Heart left ventricle (tissue), 16 donors: Measurements from ENCODE around the gene ITGB5. TPM values are rescaled to one million over a fixed set of nuclear protein-coding genes. Genes with fewer than 3 reads are reported as not detected.
A peak's percentile ranks its signal among the peaks of the same experiment; 100 is the strongest.

ENCODE experiments used
- ATAC-seq, 4 donors: fragments of 200-7000 bp; cut with Tn5 transposase; one replicate each; pipeline ENCODE4 v1.9.1; 2020 to 2022; ENCODE audit warnings: moderate library complexity in 4 of 4, mild to moderate bottlenecking in 3 of 4, moderate number of reproducible peaks in 1 of 4
- DNase-seq, 5 donors: peaks; one replicate each; pipeline ENCODE4 v3.0.0-alpha.2; 2020
- H3K27ac ChIP-seq, 12 donors: fragments of 200-600 bp; sonication (generic) in 4 of 12; one replicate each; pipeline versions ENCODE4 v1.5.0 to v1.8.0; 2016 to 2022; ENCODE audit warnings: mild to moderate bottlenecking in 2 of 12
- H3K27me3 ChIP-seq, 9 donors: fragments of 200-600 bp; sonication (generic) in 2 of 9; one replicate each; pipeline versions ENCODE4 v1.5.1 to v1.8.0; 2016 to 2022; ENCODE audit warnings: mild to moderate bottlenecking in 3 of 9
- H3K36me3 ChIP-seq, 9 donors: fragments of 200-600 bp; sonication (generic) in 2 of 9; one replicate each; pipeline versions ENCODE4 v1.5.0 to v1.8.0; 2018 to 2022; ENCODE audit warnings: mild to moderate bottlenecking in 2 of 9
- H3K4me1 ChIP-seq, 12 donors: fragments of 200-600 bp; sonication (generic) in 4 of 12; one replicate each; pipeline versions ENCODE4 v1.5.0 to v1.8.0; 2016 to 2022; ENCODE audit warnings: mild to moderate bottlenecking in 3 of 12
- H3K4me3 ChIP-seq, 12 donors: fragments of 200-600 bp; sonication (generic) in 4 of 12; one replicate each; pipeline versions ENCODE4 v1.5.0 to v1.8.0; 2017 to 2022; ENCODE audit warnings: mild to moderate bottlenecking in 9 of 12, moderate library complexity in 4 of 12
- H3K9me3 ChIP-seq, 12 donors: fragments of 200-600 bp; sonication (generic) in 4 of 12; one replicate each; pipeline versions ENCODE4 v1.5.0 to v1.8.0; 2016 to 2022; ENCODE audit warnings: mild to moderate bottlenecking in 1 of 12
- CTCF ChIP-seq, 12 donors: fragments of 200-600 bp; sonication (generic) in 4 of 12; IDR thresholded peaks; one replicate each; pipeline versions ENCODE4 v1.5.0 to v1.8.0; 2018 to 2022; ENCODE audit warnings: antibody characterized with exemption in 12 of 12, mild to moderate bottlenecking in 5 of 12
- POLR2A ChIP-seq, 2 donors: fragments of 450-650 bp; IDR thresholded peaks; one replicate each; pipeline ENCODE4 v1.6.1; 2017; ENCODE audit warnings: antibody characterized with exemption in 2 of 2, mild to moderate bottlenecking in 2 of 2, moderate library complexity in 2 of 2
- WGBS, 4 donors: extraction: QIAGEN DNeasy Blood & Tissue Kit in 2 of 4; methylation state at CpG; one replicate each; pipeline versions ENCODE4 v1.1.5 to v1.1.7; 2013 to 2018; 5-methylcytosine and 5-hydroxymethylcytosine counted together
- intact Hi-C, 10 donors: fragments of 100-400 bp; cut with DNase I; formaldehyde crosslinking; loops; one replicate each; pipeline versions ENCODE4 v1.11.1 to v1.14.2; 2022
- polyA plus RNA-seq, 2 donors: library from polyadenylated mRNA; stranded (reverse); fragments of 200-250 nt; gene quantifications; one replicate each; pipeline ENCODE4 v1.2.3, GENCODE V29; 2013
- total RNA-seq, 9 donors: library from RNA; depleted of rRNA in 2 of 9; stranded (reverse); fragments of >200 nt in 2 of 9; fragmentation: NEBNext Ultra II Directional in 3 of 9; extraction: Animal tissue kit (Norgen Biotek cat#: 25700) in 3 of 9; gene quantifications; one replicate each; pipeline versions ENCODE4 v1.1.0 to v1.2.4, GENCODE V29; 2016 to 2023
- donor health status: ischemic (EF 13 %, LVEDD 7.1; RV severe dilation, severe dysfunction).
- donor health status: healthy with polysubstance abuse.
- donor health status: DM: no; HTN: yes; CAD: no.
- donor health status: DM: no; HTN: no; CAD: no.
- donor health status: ischemic (EF 25% LVEDD 6.9; RV normal size, moderate dysfunction).
- donor health status: ischemic (EF 25% LVEDD 5.7; RV mildly dilated, moderate dysfunction).
- donor health status: healthy.
- donor health status: DM: yes; HTN: yes; CAD: no.
- donor health status: ischemic (EF 35%, LVEDD 5.7; RV mildly dilated, moderate dysfunction).
- donor health status: nonischemic (EF 11% LVEDD 7.7; RV severe dilation, severe dysfunction).
- donor health status: DM: yes; HTN: yes; CAD: no.
- donor health status: PGD.
- donor health status: ischemic (EF 29% LVEDD 5.4; RV normal size, mild dysfunction).
- donor health status: nonischemic (EF 23%, LVEDD 6.1; RV moderate dilation, normal function).

Gene ITGB5
- total and polyA plus RNA-seq, 11 donors: 23.1 to 223 (median 118) TPM

- Histone ChIP-seq H3K4me3 (no peak overlapping the region), H3K9me3 (no peaks in the 10 kb centered on the region), H3K4me1 (peaks cover 6 to 64% (median 37%) of the 10 kb centered on the region in 12 donors), H3K27me3 (no peaks in the 10 kb centered on the region), H3K27ac (peak overlapping the region in 11 of 12 donors; percentile 15 to 84 (median 70)), H3K36me3 (peaks cover 0 to 45% (median 19%) of the 10 kb centered on the region in 9 donors)
- peak in 3 of 5 donors; percentile 37 to 67 (median 38) for DNase-seq
- intact Hi-C loops: no loop called here
- TF ChIP-seq POLR2A (IDR thresholded peaks at IDR 0.05) (no peak), CTCF (IDR thresholded peaks at IDR 0.05) (no peak)
- peak in 2 of 4 donors; percentile 42 to 76 for ATAC-seq
- 61 to 65% (median 62%) methylated on average over 7 of the region's 7 CpGs for WGBS, 4 donors
Measured at GRCh38 chr3:124859025-124859424, 28.1 kb downstream of the ITGB5 start.

GRCh38 chr3:124858275-124858674 lies 28.9 kb downstream of the ITGB5 start:
- Histone ChIP-seq H3K36me3 (peaks cover 0 to 47% (median 19%) of the 10 kb centered on the region in 9 donors), H3K4me1 (peaks cover 6 to 61% (median 37%) of the 10 kb centered on the region in 12 donors), H3K27ac (peak overlapping the region in 10 of 12 donors; percentile 46 to 84 (median 70)), H3K4me3 (no peak overlapping the region), H3K9me3 (no peaks in the 10 kb centered on the region), H3K27me3 (no peaks in the 10 kb centered on the region)
- no peak for DNase-seq
- ATAC-seq: no peak
- TF ChIP-seq CTCF (IDR thresholded peaks at IDR 0.05): no peak
- no peak for TF ChIP-seq POLR2A (IDR thresholded peaks at IDR 0.05)
- WGBS, 4 donors: 59 to 76% (median 60%) methylated on average over 1 of the region's 1 CpG
- intact Hi-C loops: no loop called here

- peaks cover 0 to 47% (median 19%) of the 10 kb centered on the region in 9 donors for H3K36me3 ChIP-seq
- ATAC-seq (no peak), DNase-seq (no peak)
- H3K27ac ChIP-seq: no peak overlapping the region
- intact Hi-C loops: no loop called here
- peaks cover 6 to 53% (median 38%) of the 10 kb centered on the region in 12 donors for H3K4me1 ChIP-seq
- WGBS, 4 donors: 88 to 98% (median 94%) methylated on average over 2 of the region's 2 CpGs
- no peaks in the 10 kb centered on the region for H3K9me3 ChIP-seq
- TF ChIP-seq POLR2A (IDR thresholded peaks at IDR 0.05): no peak
- no peak for TF ChIP-seq CTCF (IDR thresholded peaks at IDR 0.05)
- no peaks in the 10 kb centered on the region for H3K27me3 ChIP-seq
- H3K4me3 ChIP-seq: no peak overlapping the region
Measured at GRCh38 chr3:124856677-124857076, 30.5 kb downstream of the ITGB5 start.

- H3K4me1 ChIP-seq: peaks cover 0 to 43% (median 25%) of the 10 kb centered on the region in 12 donors
- WGBS, 4 donors: 73 to 84% (median 79%) methylated on average over 1 of the region's 1 CpG
- no peak overlapping the region for H3K4me3 ChIP-seq
- DNase-seq (no peak), ATAC-seq (no peak)
- intact Hi-C loops: no loop called here
- H3K27ac ChIP-seq: no peak overlapping the region
- no peaks in the 10 kb centered on the region for H3K9me3 ChIP-seq
- no peaks in the 10 kb centered on the region for H3K27me3 ChIP-seq
- TF ChIP-seq POLR2A (IDR thresholded peaks at IDR 0.05) (no peak), CTCF (IDR thresholded peaks at IDR 0.05) (no peak)
- peaks cover 0 to 47% (median 19%) of the 10 kb centered on the region in 9 donors for H3K36me3 ChIP-seq
Measured at GRCh38 chr3:124854009-124854408, 33.2 kb downstream of the ITGB5 start.
